ENCODE results near the gene ENKD1. TPM values are rescaled to one million over a fixed set of nuclear protein-coding genes. Genes with fewer than 3 reads are reported as not detected.

The ENKD1 gene
- polyA plus RNA-seq, 2 of the 4 experiments (the other 2 are of a cell fraction) = 4.0 to 12.2 TPM

GRCh38 chr16:67704110-67704509 is 37.6 kb upstream of the ENKD1 start:
- H3K27ac ChIP-seq = no peak overlapping the region
- no peak for DNase-seq (ENCODE audit: low read depth in 1 of 2, low spot score in 1 of 2)
- 78% methylated on average over 5 of the region's 5 CpGs for WGBS (ENCODE audit: missing lambda C conversion rate)
- no peak for FAIRE-seq
- no peak overlapping the region for H3K4me2 ChIP-seq
- POLR2A ChIA-PET = interaction anchor here (0.6 kb wide), 1 partner anchor 195 kb away, joined by 6 read pairs; no protein-coding TSS in a partner anchor
- CTCF ChIA-PET = interaction anchor here (0.6 kb wide), 1 partner anchor 112 kb away, joined by 3 read pairs; no protein-coding TSS in a partner anchor
- TF ChIP-seq HEYL (CRISPR knock-in tag; IDR thresholded peaks at IDR 0.05) = no peak
- no peak for TF ChIP-seq BHLHE40 (IDR thresholded peaks at IDR 0.05; ENCODE audit: low read depth, low read length)
- no peak for TF ChIP-seq ESRRA (IDR thresholded peaks at IDR 0.05; ENCODE audit: borderline replicate concordance, low read length)
- ATAC-seq = no peak
- H3K4me3 ChIP-seq = no peak overlapping the region
- H3K4me1 ChIP-seq = no peaks in the 10 kb centered on the region
- H3K9me3 ChIP-seq = peaks cover 7% of the 10 kb centered on the region

- ChIA-PET POLR2A (no interaction called here), CTCF (no interaction called here)
- Histone ChIP-seq H3K4me1 (no peaks in the 10 kb centered on the region), H3K4me2 (no peak overlapping the region), H3K4me3 (no peak overlapping the region), H3K27ac (no peak overlapping the region), H3K9me3 (peaks cover 10% of the 10 kb centered on the region)
- FAIRE-seq = no peak
- WGBS (ENCODE audit: missing lambda C conversion rate) = 84% methylated on average over 2 of the region's 2 CpGs
- ATAC-seq = no peak
- no peak for TF ChIP-seq PHF8 (IDR thresholded peaks at IDR 0.05; ENCODE audit: borderline replicate concordance, low read depth)
- no peak for TF ChIP-seq TFCP2L1 (CRISPR knock-in tag; IDR thresholded peaks at IDR 0.05)
- no peak for TF ChIP-seq RCOR1 (IDR thresholded peaks at IDR 0.05; ENCODE audit: low read depth, low read length)
- no peak for TF ChIP-seq KDM5A (IDR thresholded peaks at IDR 0.05)
- TF ChIP-seq EP300 (IDR thresholded peaks at IDR 0.05) = no peak
- no peak for TF ChIP-seq HEYL (CRISPR knock-in tag; IDR thresholded peaks at IDR 0.05)
- no peak for TF ChIP-seq KDM1A (IDR thresholded peaks at IDR 0.05; ENCODE audit: low read depth)
- no peak for TF ChIP-seq NFE2L2 (conservative IDR thresholded peaks at IDR 0.05; ENCODE audit: low read length)
- no peak for TF ChIP-seq FOSL2 (IDR thresholded peaks at IDR 0.05)
- TF ChIP-seq FOSL2 (CRISPR knock-in tag; IDR thresholded peaks at IDR 0.05) = no peak
- TF ChIP-seq PBX3 (IDR thresholded peaks at IDR 0.05) = no peak
- TF ChIP-seq ZNF302 (CRISPR knock-in tag; IDR thresholded peaks at IDR 0.05) = no peak
- no peak for TF ChIP-seq MAZ (IDR thresholded peaks at IDR 0.05; ENCODE audit: borderline replicate concordance, low read depth, low read length)
- DNase-seq (ENCODE audit: low read depth in 1 of 2, low spot score in 1 of 2) = no peak
Measured at GRCh38 chr16:67703626-67704025, 37.1 kb upstream of the ENKD1 start.

- Histone ChIP-seq H3K4me1 (no peaks in the 10 kb centered on the region), H3K27ac (no peak overlapping the region), H3K9me3 (peaks cover 10% of the 10 kb centered on the region), H3K4me3 (no peak overlapping the region), H3K4me2 (no peak overlapping the region)
- no peak for ATAC-seq
- WGBS (ENCODE audit: missing lambda C conversion rate) = 82% methylated on average over 4 of the region's 4 CpGs
- CTCF ChIA-PET = interaction anchor here (0.6 kb wide), 1 partner anchor 348 kb away, joined by 3 read pairs; no protein-coding TSS in a partner anchor
- POLR2A ChIA-PET = no interaction called here
- FAIRE-seq = no peak
- TF ChIP-seq RAD21 (conservative IDR thresholded peaks at IDR 0.05 in 1 of 2, IDR thresholded peaks at IDR 0.05 in 1 of 2) = no peak
- no peak for TF ChIP-seq FOSB (CRISPR knock-in tag; IDR thresholded peaks at IDR 0.05)
- TF ChIP-seq PBX3 (IDR thresholded peaks at IDR 0.05) = no peak
- no peak for TF ChIP-seq RNF2 (IDR thresholded peaks at IDR 0.05; ENCODE audit: borderline replicate concordance, low read depth)
- no peak for TF ChIP-seq FOXS1 (CRISPR knock-in tag; IDR thresholded peaks at IDR 0.05)
- TF ChIP-seq HDAC2 (IDR thresholded peaks at IDR 0.05) = no peak
- TF ChIP-seq SREBF2 (IDR thresholded peaks at IDR 0.05) = no peak
- TF ChIP-seq KDM5A (IDR thresholded peaks at IDR 0.05) = no peak
- no peak for TF ChIP-seq POLR2AphosphoS2 (conservative IDR thresholded peaks at IDR 0.05; ENCODE audit: low read length)
- no peak for TF ChIP-seq RCOR1 (IDR thresholded peaks at IDR 0.05; ENCODE audit: low read depth, low read length)
- no peak for TF ChIP-seq FOSL2 (IDR thresholded peaks at IDR 0.05)
- TF ChIP-seq FOSL2 (CRISPR knock-in tag; IDR thresholded peaks at IDR 0.05) = no peak
- TF ChIP-seq CBX2 (IDR thresholded peaks at IDR 0.05; ENCODE audit: borderline replicate concordance, low read depth) = no peak
- DNase-seq (ENCODE audit: low read depth in 1 of 2, low spot score in 1 of 2) = no peak
Measured at GRCh38 chr16:67702130-67702529, 35.6 kb upstream of the ENKD1 start.
